ENCODE measurements around the gene INPP5A. TPM values are rescaled to one million over a fixed set of nuclear protein-coding genes. Genes with fewer than 3 reads are reported as not detected.
A peak's percentile ranks its signal among the peaks of the same experiment; 100 is the strongest.
"Not testable (repeated sequence)": the region's sequence is repeated elsewhere in the genome, so short reads cannot be mapped to it uniquely, and the experiment has no call there.

The INPP5A gene
- total RNA-seq, 1 donor from 2014 or later: 108 TPM

DNA sequence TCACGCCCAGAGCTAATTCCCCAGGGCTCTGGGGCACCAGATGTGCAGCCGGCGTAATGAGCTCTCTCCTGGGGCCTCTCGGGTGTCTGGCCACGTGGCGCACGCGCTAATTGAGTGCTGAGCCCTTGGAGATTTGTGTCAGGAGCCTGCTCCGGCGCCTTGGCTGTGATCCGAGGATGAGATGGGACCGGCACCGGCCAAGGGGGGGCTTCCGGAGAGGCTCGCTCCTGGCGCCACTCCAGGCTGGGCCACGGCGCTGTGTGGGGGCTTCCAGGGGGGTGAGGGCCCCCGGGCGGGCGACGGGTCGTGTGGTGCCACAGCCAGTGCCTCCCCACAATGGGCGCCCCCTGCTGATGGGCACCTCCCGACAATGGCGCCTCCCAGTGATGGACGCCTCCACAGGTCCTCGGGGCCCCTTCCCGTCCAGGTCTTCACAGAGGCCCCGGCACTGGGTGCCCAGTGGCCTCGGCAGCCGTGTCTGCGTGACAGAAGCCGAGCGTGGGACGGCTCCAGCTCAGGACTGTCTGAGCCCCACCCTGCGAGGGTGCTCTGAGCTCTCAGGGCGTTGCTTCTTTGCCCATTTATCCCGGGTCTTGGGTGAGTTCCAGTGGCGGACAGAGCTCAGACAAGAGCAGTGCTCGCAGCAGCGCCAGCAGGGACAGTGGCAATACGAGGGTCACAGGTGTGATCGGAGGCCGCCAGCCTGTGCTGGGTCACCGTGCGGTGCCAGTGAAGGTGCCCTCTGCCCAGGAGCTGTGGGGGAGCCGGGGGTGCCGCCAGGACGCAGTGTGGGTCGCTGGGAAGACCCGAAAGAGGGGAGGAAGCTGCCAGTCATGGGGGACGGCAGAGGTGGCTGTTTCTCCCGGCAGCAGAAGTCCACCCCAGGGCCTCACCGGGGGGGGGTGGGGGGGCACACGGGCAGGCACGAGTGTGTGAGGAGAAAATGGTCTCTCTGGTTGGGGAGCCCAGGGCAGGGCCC lies 256.6 kb downstream of the INPP5A start:
- intact Hi-C loops (cut with micrococcal nuclease): no loop called here
- no peak for DNase-seq
- ATAC-seq: no peak

- ATAC-seq (no peak), DNase-seq (no peak)
- intact Hi-C loops (cut with micrococcal nuclease): no loop called here
These were observed 259.3 kb downstream of the INPP5A start for GRCh38 chr10:132796846-132797245.

- intact Hi-C loops (cut with micrococcal nuclease); DNase-seq; ATAC-seq: not testable (repeated sequence)
These were observed 260.4 kb downstream of the INPP5A start for GRCh38 chr10:132797986-132798385.

DNA sequence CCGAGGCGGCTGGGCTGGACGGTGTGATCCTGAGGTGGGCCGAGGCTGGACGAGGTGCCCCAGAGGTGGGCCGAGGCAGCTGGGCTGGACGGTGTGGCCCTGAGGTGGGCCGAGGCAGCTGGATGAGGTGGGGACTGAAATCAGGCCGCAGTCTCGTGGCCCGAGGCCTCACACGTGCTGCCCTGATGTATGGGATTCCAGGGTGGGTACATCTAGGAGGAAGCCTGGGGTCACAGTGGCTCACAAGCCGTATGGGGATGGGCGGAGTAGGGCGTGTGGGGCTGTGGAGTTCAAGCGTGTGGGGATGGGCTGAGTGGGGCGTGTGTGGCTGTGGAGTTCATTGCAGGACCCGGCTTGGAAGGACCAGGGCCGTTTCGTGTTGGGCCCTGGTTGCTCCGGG lies 260.8 kb downstream of the INPP5A start:
- intact Hi-C loops (cut with micrococcal nuclease): no loop called here
- no peak for ATAC-seq
- DNase-seq: no peak

DNA sequence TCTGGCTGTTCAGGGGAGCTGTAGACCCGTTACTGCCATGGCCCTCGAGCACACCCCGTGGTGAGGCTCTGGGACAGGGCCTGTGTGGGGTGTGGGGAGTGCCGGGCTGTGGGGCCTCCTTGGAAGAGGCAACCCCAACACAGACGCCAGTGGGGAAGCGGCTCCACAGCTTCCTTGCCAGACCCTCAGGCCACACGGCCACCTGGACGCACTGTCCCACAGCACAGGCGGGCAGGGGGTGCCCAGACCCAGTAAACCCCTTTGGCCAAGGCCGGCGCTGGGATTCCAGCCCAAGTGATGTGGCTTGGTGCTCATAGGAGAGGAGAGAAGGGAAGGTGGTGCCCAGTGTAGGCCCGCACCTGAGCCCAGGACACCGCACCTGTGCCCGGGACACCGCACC lies 261.3 kb downstream of the INPP5A start:
- intact Hi-C loops (cut with micrococcal nuclease): no loop called here
- ATAC-seq (no peak), DNase-seq (no peak)

GRCh38 chr10:132799865-132800264 lies 262.3 kb downstream of the INPP5A start:
- DNase-seq: no peak
- intact Hi-C loops (cut with micrococcal nuclease): no loop called here

DNA sequence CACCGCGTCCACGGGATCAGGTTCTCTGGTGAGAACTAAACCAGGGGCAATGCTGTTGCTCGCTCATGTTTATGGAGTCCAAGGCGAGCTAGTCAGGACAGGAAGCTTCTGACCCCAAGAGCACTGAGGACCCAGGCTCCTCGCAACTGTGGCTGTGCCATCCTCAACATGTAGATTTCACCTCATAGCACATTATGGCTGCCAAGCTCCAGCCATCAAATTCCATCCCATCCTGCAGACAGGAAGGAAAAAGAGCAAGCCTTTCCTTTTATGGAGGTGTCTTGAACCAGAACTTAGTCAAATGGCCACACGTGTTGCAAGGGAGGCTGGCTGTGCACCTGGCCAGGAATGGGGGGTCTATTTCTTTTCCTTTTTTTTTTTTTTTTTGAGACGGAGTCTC lies 264.5 kb downstream of the INPP5A start:
- no peak for DNase-seq
- intact Hi-C loops (cut with micrococcal nuclease): no loop called here
- ATAC-seq: no peak

More at GRCh38 chr10:132799865-132800264, 262.3 kb downstream of the INPP5A start:
- ATAC-seq: no peak

DNA sequence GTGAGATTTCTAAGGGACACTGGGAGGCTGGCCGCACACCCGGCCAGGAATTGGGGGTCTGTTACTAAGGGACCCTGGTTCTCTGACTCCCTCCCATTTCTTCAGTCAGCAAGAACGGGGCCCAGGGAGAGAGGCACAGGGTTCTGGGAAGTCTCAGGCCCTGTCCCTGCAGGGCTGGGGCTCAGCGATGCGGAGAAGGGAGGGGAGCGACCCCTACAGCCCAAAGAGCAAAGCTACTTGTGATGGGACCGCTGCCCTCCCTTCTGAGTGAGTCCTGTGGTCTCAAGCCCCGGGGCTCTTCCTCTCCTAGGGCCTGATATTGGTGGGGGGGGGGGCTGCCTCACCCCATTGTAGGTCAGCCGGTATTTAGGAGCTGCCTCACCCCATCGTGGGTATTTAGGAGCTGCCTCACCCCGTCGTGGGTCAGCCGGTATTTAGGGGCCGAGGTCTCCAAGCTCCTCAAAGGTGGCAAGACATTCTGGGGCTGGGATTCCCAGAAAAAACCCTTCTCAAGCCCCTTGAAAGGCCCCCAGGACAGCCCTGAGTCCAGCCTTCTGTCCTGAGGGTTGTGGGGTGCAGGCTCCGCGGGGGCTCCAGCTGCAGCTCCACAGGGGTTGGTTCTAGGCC lies 265.2 kb downstream of the INPP5A start:
- intact Hi-C loops (cut with micrococcal nuclease): no loop called here
- DNase-seq (no peak), ATAC-seq (no peak)

GRCh38 chr10:132803416-132804210 lies 266.0 kb downstream of the INPP5A start:
- intact Hi-C loops (cut with micrococcal nuclease): no loop called here
- ATAC-seq: no peak
- no peak for DNase-seq

- intact Hi-C loops (cut with micrococcal nuclease): no loop called here
- no peak for ATAC-seq
- DNase-seq: no peak
These were observed 266.7 kb downstream of the INPP5A start for GRCh38 chr10:132804287-132804686.

GRCh38 chr10:132804785-132805426 lies 267.3 kb downstream of the INPP5A start:
- intact Hi-C loops (cut with micrococcal nuclease): no loop called here
- no peak for ATAC-seq
- peak; percentile 5 for DNase-seq

- intact Hi-C loops (cut with micrococcal nuclease): no loop called here
- peak; percentile 7 for DNase-seq
- ATAC-seq: no peak
These were observed 268.0 kb downstream of the INPP5A start for GRCh38 chr10:132805599-132805998.

DNA sequence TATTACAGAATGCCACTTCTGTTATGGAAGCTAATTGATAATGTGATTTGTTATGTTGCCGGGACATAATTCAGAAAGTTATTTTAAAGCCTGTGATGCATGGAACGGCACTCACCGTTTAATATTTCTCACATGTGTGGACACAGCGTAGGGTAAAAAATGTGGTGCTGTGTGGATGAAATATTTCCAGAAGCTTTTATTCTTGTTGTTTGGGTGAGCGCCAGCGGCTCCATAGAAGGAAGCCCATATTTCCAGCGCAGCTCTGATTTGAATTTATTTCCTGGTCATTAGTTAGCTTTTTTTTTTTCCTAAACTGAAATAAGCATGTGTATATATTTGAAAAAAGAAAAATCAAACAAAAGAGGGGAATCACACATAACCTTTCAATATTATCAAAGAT lies 268.5 kb downstream of the INPP5A start:
- DNase-seq: no peak
- intact Hi-C loops (cut with micrococcal nuclease): no loop called here

GRCh38 chr10:132806561-132807003 lies 269.0 kb downstream of the INPP5A start:
- no peak for DNase-seq
- no peak for ATAC-seq
- intact Hi-C loops (cut with micrococcal nuclease): no loop called here

More for the DNA sequence above, 268.5 kb downstream of the INPP5A start:
- no peak for ATAC-seq

DNA sequence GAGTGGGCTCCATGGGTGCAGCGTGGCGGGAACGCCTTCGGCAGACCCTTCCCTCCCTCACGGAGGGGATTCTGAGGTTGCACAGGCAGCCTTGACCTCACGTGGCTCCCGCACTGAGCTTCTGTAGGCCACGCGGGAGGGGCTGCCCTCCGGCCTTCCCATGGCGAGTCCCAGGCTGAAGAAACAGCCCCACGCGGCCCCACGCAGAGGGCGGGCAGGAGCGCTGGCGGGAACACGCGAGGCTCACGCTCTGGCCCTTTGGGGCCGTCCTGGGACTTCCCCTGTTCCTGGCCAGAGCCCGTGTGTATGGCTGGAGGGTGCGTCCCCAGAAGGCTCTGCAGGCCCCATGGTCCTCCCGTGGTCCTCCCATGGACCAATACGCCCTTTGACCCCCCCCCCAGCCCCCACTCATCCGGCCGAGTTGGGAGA lies 270.0 kb downstream of the INPP5A start:
- ATAC-seq: no peak
- no peak for DNase-seq
- intact Hi-C loops (cut with micrococcal nuclease): no loop called here

DNA sequence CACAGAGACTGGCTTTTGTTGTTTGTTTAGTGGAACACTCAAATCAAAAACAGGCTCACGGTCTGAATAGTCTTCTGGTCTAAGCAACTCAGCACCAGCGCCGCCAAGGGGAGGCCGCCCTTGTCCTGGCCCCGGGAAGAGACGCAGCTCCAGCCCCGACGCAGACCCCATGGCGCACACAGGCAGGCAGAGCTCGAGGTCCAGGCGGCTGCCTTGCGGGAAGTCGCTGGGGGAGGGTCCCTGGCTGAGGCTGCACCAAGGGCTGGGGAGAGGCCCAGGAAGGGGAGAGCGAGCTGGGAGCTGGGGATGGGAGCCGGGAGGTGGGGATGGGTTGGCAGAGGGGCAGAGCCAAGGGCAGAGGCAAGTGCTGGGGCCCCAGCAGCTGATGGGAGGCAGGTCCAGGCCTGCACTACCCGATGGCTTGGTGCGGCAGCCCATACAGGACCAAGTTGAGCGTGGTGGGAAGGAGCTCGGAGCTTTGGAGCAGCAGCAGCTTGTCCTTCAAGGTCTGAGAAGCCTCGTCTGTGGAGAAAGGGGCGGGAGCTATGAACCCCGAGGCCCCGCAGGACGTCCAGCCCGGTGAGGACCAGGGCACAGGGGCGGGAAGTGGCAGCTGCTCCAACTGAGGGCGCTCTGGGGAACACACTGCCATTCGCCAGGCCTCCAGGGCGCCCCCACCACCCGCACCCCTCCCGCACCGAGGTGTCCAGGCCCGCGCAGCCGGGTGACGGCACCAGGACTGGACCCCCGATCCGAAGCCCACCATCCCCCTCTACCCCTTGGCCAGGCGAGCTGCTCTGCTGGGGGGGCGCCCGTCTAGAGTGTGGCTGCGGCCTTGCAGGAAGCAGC lies 271.0 kb downstream of the INPP5A start:
- DNase-seq (no peak), ATAC-seq (no peak)

GRCh38 chr10:132809232-132810140 lies 271.9 kb downstream of the INPP5A start:
- ATAC-seq (no peak), DNase-seq (no peak)
- intact Hi-C loops (cut with micrococcal nuclease): no loop called here

More for the DNA sequence above, 271.0 kb downstream of the INPP5A start:
- intact Hi-C loops (cut with micrococcal nuclease): no loop called here
